Astrocyte of the spinal cord (primary cell): ENCODE results near the gene CPN2.
A peak's percentile ranks its signal among the peaks of the same experiment; 100 is the strongest.

ENCODE experiments used
- DNase-seq: peaks from one replicate; pipeline ENCODE4 v3.0.0; 2011; ENCODE audit warnings: low read depth, low spot score
- H3K4me3 ChIP-seq: 2 replicates; pipeline ENCODE4 v1.5.1; 2011; ENCODE audit warnings: low read depth, mild to moderate bottlenecking, low read length, moderate library complexity
- in situ Hi-C: cut with HindIII; loops from 2 replicates; pipeline ENCODE4 v1.10.0; 2017; ENCODE audit warnings: low sequenced_read_pairs
- TF ChIP-seq, protein P1 (sequence below): IDR thresholded peaks from 2 replicates; pipeline ENCODE4 v1.5.1; 2012; ENCODE audit warnings: low read depth, mild to moderate bottlenecking, low read length, inconsistent platforms

The CPN2 gene

DNA sequence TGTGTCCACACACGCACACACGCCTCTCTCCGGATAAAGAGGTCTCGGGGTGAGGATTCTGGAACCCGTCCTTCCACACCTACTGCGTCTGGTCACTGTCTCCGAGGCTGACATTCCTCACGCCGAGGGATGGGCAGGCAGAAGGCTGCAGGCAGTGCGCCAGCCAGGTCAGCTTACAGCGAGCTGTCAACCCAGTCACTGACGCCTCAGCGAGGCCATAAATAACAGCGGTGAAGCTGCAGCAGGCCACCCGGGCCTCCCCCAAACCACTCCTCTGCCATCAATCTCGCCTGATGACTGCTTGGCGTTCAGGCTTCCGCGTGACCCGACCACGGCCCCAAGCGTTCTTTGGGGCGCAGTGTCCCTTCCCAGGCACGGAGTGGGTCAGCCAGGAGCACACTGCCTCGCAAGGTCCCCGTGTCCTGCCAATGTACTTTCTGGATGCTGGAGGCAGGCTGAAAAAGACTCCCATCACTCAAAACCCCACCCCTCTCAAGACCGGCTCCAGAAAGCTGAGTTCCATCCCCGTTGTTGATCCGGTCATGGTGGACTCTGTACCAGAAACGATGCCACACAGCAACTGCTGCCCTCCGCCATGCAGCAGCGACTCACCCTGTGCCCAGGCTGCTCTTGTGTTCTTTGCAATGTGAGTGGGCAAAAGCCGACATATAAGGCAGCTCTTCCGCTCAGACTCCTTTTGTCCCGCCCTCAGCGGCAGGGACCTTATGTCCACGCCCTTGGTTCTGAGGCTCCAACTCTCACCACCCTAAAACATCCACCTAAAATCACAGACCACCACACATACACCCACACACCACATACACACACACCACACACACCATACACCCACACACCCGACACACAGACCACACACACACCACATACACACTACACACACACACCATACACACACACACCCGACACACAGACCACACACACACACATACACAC is 27.1 kb downstream of the CPN2 start:
- H3K4me3 ChIP-seq: no peak overlapping the region
- DNase-seq: peak; percentile 35
- in situ Hi-C loops: no loop called here
- TF ChIP-seq, protein P1, sequence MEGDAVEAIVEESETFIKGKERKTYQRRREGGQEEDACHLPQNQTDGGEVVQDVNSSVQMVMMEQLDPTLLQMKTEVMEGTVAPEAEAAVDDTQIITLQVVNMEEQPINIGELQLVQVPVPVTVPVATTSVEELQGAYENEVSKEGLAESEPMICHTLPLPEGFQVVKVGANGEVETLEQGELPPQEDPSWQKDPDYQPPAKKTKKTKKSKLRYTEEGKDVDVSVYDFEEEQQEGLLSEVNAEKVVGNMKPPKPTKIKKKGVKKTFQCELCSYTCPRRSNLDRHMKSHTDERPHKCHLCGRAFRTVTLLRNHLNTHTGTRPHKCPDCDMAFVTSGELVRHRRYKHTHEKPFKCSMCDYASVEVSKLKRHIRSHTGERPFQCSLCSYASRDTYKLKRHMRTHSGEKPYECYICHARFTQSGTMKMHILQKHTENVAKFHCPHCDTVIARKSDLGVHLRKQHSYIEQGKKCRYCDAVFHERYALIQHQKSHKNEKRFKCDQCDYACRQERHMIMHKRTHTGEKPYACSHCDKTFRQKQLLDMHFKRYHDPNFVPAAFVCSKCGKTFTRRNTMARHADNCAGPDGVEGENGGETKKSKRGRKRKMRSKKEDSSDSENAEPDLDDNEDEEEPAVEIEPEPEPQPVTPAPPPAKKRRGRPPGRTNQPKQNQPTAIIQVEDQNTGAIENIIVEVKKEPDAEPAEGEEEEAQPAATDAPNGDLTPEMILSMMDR: no peak

DNA sequence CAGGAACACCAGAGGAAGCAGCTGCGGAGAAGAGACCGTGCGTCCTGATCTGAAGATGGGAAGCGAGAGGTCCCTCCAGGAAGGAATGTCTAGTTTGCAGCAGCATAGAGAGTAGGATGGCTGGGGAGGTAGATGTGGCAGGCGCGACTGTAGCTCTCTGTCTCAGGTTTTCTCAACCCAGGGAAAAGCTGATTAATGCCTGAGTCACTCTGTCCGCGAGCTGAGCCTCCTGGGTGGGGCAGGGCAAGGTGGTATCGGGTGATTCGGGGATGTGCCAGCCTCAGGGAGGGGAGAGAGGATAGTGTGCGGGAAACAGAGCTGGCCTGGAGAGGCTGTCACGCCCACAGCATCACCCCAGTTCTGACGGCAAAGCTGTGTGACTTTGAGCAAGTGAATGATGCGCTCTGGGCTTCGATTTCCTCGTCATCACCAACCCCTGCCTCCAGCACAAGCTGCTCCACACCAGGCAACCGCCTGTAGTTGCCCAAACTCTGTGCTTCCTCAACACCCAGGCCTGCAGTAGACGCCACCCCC is 28.4 kb downstream of the CPN2 start:
- H3K4me3 ChIP-seq: no peak overlapping the region

DNA sequence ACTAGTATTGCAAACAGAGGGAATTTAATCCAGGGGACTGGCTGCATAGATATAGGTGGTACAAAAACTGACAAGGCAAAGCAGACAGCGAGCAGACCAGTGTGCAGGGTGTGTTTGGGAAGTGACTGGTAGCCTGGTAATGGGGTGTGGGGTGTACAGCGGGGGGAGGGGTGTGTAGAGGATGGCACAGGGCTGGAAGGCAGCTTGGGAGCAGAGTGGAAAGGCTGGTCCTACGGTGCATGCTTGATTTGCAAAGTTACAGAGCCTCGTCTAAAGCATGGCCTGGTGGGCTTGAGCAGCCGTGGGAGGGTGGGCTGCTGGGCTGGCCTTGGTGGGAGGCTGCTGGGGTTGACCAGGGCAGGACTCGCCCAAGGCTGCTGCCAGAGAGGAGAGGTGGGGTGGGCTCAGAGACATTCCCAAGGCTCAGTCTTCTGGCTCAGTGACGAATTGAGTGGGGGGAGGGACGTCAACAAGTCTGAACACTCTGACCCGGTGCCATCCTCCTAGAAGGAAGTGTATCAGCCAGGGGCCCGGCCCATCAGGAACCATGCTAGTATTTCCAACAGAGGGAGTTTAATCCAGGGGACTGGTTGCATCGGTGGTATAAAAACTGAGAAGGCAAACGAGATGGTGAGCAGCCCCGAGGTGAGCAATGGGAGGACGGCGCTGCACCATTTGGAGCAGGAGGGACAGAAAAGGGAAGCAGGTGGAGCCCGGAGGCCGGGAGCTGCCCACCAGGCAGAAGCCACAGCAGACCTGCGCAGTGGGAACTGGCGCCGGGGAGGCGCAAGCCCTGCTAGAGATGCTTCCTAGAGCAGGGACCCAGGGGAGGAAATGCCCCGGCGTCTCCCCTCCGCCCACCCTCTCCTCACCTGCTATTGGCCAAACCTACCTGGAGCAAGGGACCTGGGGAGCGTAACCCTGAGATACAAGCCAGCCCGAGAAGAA is 29.2 kb downstream of the CPN2 start:
- TF ChIP-seq, protein P1: no peak
- in situ Hi-C loops: no loop called here
- no peak overlapping the region for H3K4me3 ChIP-seq
- DNase-seq: no peak

More for the DNA sequence above, 28.4 kb downstream of the CPN2 start:
- DNase-seq: peak; percentile 45
- TF ChIP-seq, protein P1: no peak
- in situ Hi-C loops: no loop called here

DNA sequence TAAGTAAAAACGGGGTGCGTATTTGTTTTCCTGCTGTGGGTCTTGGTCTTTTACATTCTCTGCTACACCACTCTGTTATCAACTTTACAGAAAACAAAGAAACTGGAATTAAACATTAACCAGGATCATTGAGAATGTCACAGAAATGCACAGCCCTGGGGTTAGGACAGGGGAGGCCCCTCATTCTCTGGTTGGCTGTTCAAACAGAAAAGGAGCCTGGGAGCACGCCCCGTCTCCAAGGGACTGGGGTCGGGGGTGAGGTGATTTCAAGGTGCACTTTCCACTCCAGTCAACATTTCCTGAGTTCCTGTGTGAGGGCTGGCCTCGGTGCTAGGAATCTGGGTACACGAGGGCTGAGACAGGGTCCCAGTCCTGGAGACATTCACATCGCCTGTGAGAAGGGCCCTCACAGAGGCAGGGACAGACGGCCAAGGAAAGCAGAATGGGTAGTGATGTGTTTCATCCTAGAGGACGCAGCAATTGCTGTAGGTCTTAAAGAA is 30.3 kb downstream of the CPN2 start:
- in situ Hi-C loops: no loop called here
- H3K4me3 ChIP-seq: no peak overlapping the region
- no peak for DNase-seq
- TF ChIP-seq, protein P1: no peak

DNA sequence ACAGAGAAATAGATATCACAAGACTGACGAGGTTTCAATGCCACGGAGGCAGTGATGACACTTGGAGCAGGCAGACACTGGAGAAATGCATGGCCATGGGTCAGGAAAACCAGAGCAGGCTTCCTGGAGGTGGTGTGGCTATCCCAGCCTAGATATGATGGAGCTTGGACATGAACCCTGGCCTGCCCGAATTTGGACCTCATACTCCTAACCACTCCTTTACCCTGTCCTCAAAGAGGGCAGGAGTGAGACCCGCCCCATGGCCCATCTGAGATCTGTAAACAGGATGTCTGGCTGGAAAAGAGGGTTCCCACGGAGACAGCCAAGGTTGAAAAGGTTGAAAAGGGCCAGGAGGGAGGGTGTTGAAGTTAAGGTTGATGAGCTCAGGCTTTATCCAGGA is 31.0 kb downstream of the CPN2 start:
- TF ChIP-seq, protein P1: no peak
- in situ Hi-C loops: no loop called here
- no peak for DNase-seq
- no peak overlapping the region for H3K4me3 ChIP-seq
